ENCODE results near the gene UBL7. TPM values are rescaled to one million over a fixed set of nuclear protein-coding genes. Genes with fewer than 3 reads are reported as not detected.
"Not testable (repeated sequence)": the region's sequence is repeated elsewhere in the genome, so short reads cannot be mapped to it uniquely, and the experiment has no call there.

The UBL7 gene
- total RNA-seq, 1 donor from 2014 or later, result 62.6 TPM

GRCh38 chr15:74463634-74464033 lies 2.7 kb upstream of the UBL7 start:
- no peaks in the 10 kb centered on the region for H3K9me3 Mint-ChIP-seq (ENCODE audit: unreplicated experiment)
- no peak overlapping the region for H3K4me3 Mint-ChIP-seq (ENCODE audit: unreplicated experiment)
- H3K27me3 Mint-ChIP-seq (ENCODE audit: unreplicated experiment), result peaks cover 3% of the 10 kb centered on the region
- peaks cover 5% of the 10 kb centered on the region for H3K4me1 Mint-ChIP-seq (ENCODE audit: low read depth, unreplicated experiment)
- no peaks in the 10 kb centered on the region for H3K36me3 Mint-ChIP-seq (ENCODE audit: unreplicated experiment)
- TF ChIP-seq, protein P1, sequence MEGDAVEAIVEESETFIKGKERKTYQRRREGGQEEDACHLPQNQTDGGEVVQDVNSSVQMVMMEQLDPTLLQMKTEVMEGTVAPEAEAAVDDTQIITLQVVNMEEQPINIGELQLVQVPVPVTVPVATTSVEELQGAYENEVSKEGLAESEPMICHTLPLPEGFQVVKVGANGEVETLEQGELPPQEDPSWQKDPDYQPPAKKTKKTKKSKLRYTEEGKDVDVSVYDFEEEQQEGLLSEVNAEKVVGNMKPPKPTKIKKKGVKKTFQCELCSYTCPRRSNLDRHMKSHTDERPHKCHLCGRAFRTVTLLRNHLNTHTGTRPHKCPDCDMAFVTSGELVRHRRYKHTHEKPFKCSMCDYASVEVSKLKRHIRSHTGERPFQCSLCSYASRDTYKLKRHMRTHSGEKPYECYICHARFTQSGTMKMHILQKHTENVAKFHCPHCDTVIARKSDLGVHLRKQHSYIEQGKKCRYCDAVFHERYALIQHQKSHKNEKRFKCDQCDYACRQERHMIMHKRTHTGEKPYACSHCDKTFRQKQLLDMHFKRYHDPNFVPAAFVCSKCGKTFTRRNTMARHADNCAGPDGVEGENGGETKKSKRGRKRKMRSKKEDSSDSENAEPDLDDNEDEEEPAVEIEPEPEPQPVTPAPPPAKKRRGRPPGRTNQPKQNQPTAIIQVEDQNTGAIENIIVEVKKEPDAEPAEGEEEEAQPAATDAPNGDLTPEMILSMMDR (IDR thresholded peaks at IDR 0.05; ENCODE audit: partially characterized antibody, unreplicated experiment), result no peak
- no peak overlapping the region for H3K27ac Mint-ChIP-seq (ENCODE audit: unreplicated experiment)
- DNase-seq, result no peak

DNA sequence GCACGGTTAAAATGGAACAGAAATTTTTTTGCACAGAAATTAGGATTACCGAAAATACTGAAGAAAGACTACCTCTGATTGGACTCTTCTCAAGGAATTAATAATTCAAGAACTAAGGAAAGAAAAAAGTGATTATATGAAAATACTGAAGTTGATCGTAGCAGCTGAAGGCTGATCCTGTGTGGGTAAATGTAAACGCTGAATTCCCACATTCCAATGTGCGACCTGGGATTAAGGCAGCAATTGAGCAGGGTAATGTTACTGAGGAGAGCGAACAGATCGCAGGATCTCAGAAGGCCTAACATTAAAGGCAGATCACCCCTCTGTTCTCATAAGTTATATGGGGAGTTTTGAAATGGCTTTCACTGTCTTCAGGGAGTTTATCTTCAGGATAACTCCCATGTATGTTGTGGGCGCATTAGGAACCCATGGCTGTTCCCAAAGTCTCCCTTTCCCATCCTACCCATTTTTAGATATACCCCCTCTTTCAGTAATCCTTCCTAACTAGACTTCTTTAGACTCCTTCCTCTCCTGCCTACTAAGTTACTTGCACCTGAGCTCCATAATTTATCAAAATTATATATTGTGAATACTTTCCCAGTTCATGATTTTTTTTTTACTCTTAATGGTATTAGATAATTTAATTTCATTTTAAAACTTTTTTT lies 1.0 kb upstream of the UBL7 start:
- Mint-ChIP-seq H3K4me3 (ENCODE audit: unreplicated experiment) (peak overlapping the region; percentile 84), H3K4me1 (ENCODE audit: low read depth, unreplicated experiment) (peaks cover 5% of the 10 kb centered on the region), H3K36me3 (ENCODE audit: unreplicated experiment) (no peaks in the 10 kb centered on the region), H3K27ac (ENCODE audit: unreplicated experiment) (peak overlapping the region; percentile 63), H3K9me3 (ENCODE audit: unreplicated experiment) (no peaks in the 10 kb centered on the region), H3K27me3 (ENCODE audit: unreplicated experiment) (peaks cover 3% of the 10 kb centered on the region)
- TF ChIP-seq, protein P1 (IDR thresholded peaks at IDR 0.05; ENCODE audit: partially characterized antibody, unreplicated experiment), result no peak
- no peak for DNase-seq

GRCh38 chr15:74460298-74460697 lies 662 bp downstream of the UBL7 start:
- Mint-ChIP-seq H3K9me3 (ENCODE audit: unreplicated experiment) (no peaks in the 10 kb centered on the region), H3K36me3 (ENCODE audit: unreplicated experiment) (no peaks in the 10 kb centered on the region), H3K4me3 (ENCODE audit: unreplicated experiment) (peak overlapping the region; percentile 84), H3K4me1 (ENCODE audit: low read depth, unreplicated experiment) (peaks cover 5% of the 10 kb centered on the region), H3K27me3 (ENCODE audit: unreplicated experiment) (peaks cover 3% of the 10 kb centered on the region), H3K27ac (ENCODE audit: unreplicated experiment) (peak overlapping the region; percentile 69)
- DNase-seq, result no peak
- TF ChIP-seq, protein P1 (IDR thresholded peaks at IDR 0.05; ENCODE audit: partially characterized antibody, unreplicated experiment), result no peak

GRCh38 chr15:74459798-74460197 lies 1.2 kb downstream of the UBL7 start:
- DNase-seq; H3K4me1 Mint-ChIP-seq (ENCODE audit: low read depth, unreplicated experiment); H3K27ac Mint-ChIP-seq (ENCODE audit: unreplicated experiment); H3K36me3 Mint-ChIP-seq (ENCODE audit: unreplicated experiment); H3K9me3 Mint-ChIP-seq (ENCODE audit: unreplicated experiment); H3K27me3 Mint-ChIP-seq (ENCODE audit: unreplicated experiment): not testable (repeated sequence)
- H3K4me3 Mint-ChIP-seq (ENCODE audit: unreplicated experiment), result peak overlapping the region; percentile 84

DNA sequence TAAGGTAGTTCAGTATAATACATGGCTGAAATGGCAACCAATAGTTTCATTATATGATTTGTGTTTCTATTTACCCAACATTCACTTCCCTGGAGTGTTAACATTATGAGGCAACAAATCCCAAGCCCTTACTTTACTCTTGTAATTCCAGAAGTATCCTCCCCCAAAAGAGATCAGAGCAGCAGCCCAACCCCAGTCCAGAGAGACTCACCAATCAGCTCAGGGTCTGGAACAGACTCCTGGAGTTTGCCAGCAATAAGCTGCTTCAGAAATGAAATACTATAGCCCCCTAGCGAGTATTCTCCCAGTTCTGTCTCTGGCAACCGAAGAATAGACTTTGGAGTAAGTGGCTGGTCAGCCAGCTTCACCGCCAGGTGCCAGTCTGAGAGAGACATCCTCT lies 2.5 kb downstream of the UBL7 start:
- H3K9me3 Mint-ChIP-seq (ENCODE audit: unreplicated experiment), result no peaks in the 10 kb centered on the region
- TF ChIP-seq, protein P1 (IDR thresholded peaks at IDR 0.05; ENCODE audit: partially characterized antibody, unreplicated experiment), result no peak
- H3K4me1 Mint-ChIP-seq (ENCODE audit: low read depth, unreplicated experiment), result peaks cover 5% of the 10 kb centered on the region
- H3K36me3 Mint-ChIP-seq (ENCODE audit: unreplicated experiment), result no peaks in the 10 kb centered on the region
- peak overlapping the region; percentile 52 for H3K4me3 Mint-ChIP-seq (ENCODE audit: unreplicated experiment)
- H3K27ac Mint-ChIP-seq (ENCODE audit: unreplicated experiment), result no peak overlapping the region
- H3K27me3 Mint-ChIP-seq (ENCODE audit: unreplicated experiment), result peaks cover 3% of the 10 kb centered on the region
- DNase-seq, result no peak

DNA sequence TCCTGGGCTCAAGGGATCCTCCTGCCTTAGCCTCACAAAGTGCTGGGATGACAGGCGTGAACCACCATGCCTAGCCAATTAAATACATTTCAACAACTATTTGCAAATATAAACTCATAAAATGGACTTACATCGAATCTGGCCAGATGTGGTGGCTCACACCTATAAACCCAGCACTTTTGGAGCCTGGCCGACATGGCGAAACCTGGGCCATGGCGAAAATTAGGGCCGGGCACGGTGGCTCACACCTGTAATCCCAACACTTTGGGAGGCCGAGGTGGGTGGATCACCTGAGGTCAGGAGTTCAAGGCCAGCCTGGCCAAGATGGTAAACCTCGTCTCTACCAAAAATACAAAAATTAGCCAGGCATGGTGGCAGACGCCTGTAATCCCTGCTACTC lies 3.9 kb downstream of the UBL7 start:
- not testable (repeated sequence) for H3K36me3 Mint-ChIP-seq (ENCODE audit: unreplicated experiment); H3K4me3 Mint-ChIP-seq (ENCODE audit: unreplicated experiment); H3K27ac Mint-ChIP-seq (ENCODE audit: unreplicated experiment); H3K9me3 Mint-ChIP-seq (ENCODE audit: unreplicated experiment); H3K27me3 Mint-ChIP-seq (ENCODE audit: unreplicated experiment); DNase-seq; H3K4me1 Mint-ChIP-seq (ENCODE audit: low read depth, unreplicated experiment)

All from glutamatergic neuron (in vitro differentiated cells).